K562 (cell line): ENCODE measurements around the gene PTTG2. TPM values are rescaled to one million over a fixed set of nuclear protein-coding genes. Genes with fewer than 3 reads are reported as not detected.

Experiments used
- ATAC-seq: fragments of 200-7000 bp; cut with Tn5 transposase; 3 replicates; pipeline ENCODE4 v1.9.1; 2020; ENCODE audit warnings: moderate library complexity
- BruUV-seq: library from RNA; stranded (reverse); fragments of 400-500 nt; replicated peaks from 2 replicates; lab custom pipeline; 2021; lab: Mats Ljungman, UMichigan
- CTCF ChIA-PET: fragments of 300-600 bp; formaldehyde crosslinking; extraction: SDS; loops from one replicate; lab custom pipeline; 2021; ENCODE audit warnings: low intra/inter-chr PET ratio; lab: Yijun Ruan, JAX
- POLR2A ChIA-PET: fragments of 300-600, 350-650 bp; sonication (Branson Sonifier 250); formaldehyde crosslinking; extraction: SDS; loops from one replicate; lab custom pipeline; 2021; ENCODE audit warnings: antibody characterized with exemption, inconsistent platforms; lab: Yijun Ruan, JAX
- DNase-seq, 4 experiments: peaks; one replicate each; pipeline versions ENCODE4 v3.0.0 to v3.0.0-alpha.2; 2011 to 2018; ENCODE audit warnings: low spot score in 3 of 4, mixed read lengths in 3 of 4; ENCODE audit errors: extremely low read depth in 1 of 4
- FAIRE-seq: peaks from 2 replicates; lab custom pipeline; 2011; peaks lifted over from hg19 to GRCh38; lab: Jason Lieb, UNC
- H2AFZ ChIP-seq: 2 replicates; pipeline ENCODE4 v1.6.0; 2011; ENCODE audit warnings: low read depth, low read length, control low read depth, inconsistent platforms
- H3K27ac ChIP-seq: fragments of 200-600 bp; 3 replicates; pipeline ENCODE4 v1.8.0; 2011; ENCODE audit warnings: low read depth, mild to moderate bottlenecking, control low read depth, inconsistent platforms, low read length, moderate library complexity, mixed read lengths; ENCODE audit errors: extremely low read depth
- H3K27me3 ChIP-seq, 2 experiments: fragments of 300-600 bp in 1 of 2; 2 replicates in 1 of 2; 3 replicates in 1 of 2; pipeline versions ENCODE4 v1.6.0 to v1.8.0; 2011; ENCODE audit warnings: inconsistent platforms in 2 of 2, low read length in 2 of 2, mild to moderate bottlenecking in 1 of 2, mixed read lengths in 1 of 2, moderate library complexity in 1 of 2; ENCODE audit not compliant: control insufficient read depth in 2 of 2, insufficient read depth in 2 of 2
- H3K36me3 ChIP-seq: fragments of 300-600 bp; 3 replicates; pipeline ENCODE4 v1.8.0; 2011; ENCODE audit warnings: mild to moderate bottlenecking, low read length, inconsistent platforms; ENCODE audit not compliant: control insufficient read depth, insufficient read depth
- H3K4me1 ChIP-seq, 2 experiments: fragments of 200-600 bp in 1 of 2; replicated peaks in 1 of 2; 2 replicates in 1 of 2; 3 replicates in 1 of 2; pipeline versions ENCODE4 v1.5.1 to v1.8.0; 2011; ENCODE audit warnings: inconsistent platforms in 2 of 2, low read length in 2 of 2, mild to moderate bottlenecking in 1 of 2, mixed read lengths in 1 of 2, moderate library complexity in 1 of 2; ENCODE audit not compliant: control insufficient read depth in 2 of 2, insufficient read depth in 2 of 2
- H3K4me2 ChIP-seq: 2 replicates; pipeline ENCODE4 v1.6.1; 2011; ENCODE audit warnings: low read length, control low read depth, inconsistent platforms, mixed read lengths; ENCODE audit not compliant: insufficient read depth
- H3K4me3 ChIP-seq: fragments of 200-600 bp; sonication (generic), shearing (Covaris generic); 2 replicates; pipeline ENCODE4 v1.5.1; 2016; ENCODE audit warnings: control low read depth, inconsistent platforms
- H3K79me2 ChIP-seq: fragments of 200-600 bp; 3 replicates; pipeline ENCODE4 v1.8.0; 2011; ENCODE audit warnings: low read length, inconsistent platforms; ENCODE audit not compliant: control insufficient read depth, insufficient read depth
- H3K9ac ChIP-seq, 2 experiments: 2 replicates each; pipeline versions ENCODE4 v1.6.0 to v1.6.1; 2011; ENCODE audit warnings: low read depth in 2 of 2, low read length in 2 of 2, control low read depth in 1 of 2, inconsistent platforms in 1 of 2, mild to moderate bottlenecking in 1 of 2, mixed read lengths in 1 of 2; ENCODE audit not compliant: insufficient read depth in 1 of 2
- H3K9me1 ChIP-seq: one replicate; pipeline ENCODE4 v1.6.0; 2011; ENCODE audit warnings: inconsistent platforms, mild to moderate bottlenecking, low read length, moderate library complexity; ENCODE audit not compliant: control insufficient read depth, insufficient read depth
- H3K9me3 ChIP-seq: replicated peaks from 2 replicates; pipeline ENCODE4 v1.5.1; 2011; ENCODE audit warnings: low read depth, low read length, inconsistent platforms; ENCODE audit not compliant: control insufficient read depth, insufficient read depth
- H4K20me1 ChIP-seq: replicated peaks from 2 replicates; pipeline ENCODE4 v1.6.1; 2011; ENCODE audit warnings: low read length, inconsistent platforms, mixed read lengths; ENCODE audit not compliant: control insufficient read depth, insufficient read depth
- NELFE ChIP-seq: IDR thresholded peaks from 2 replicates; pipeline ENCODE4 v1.6.1; 2011; ENCODE audit warnings: mild to moderate bottlenecking; ENCODE audit not compliant: insufficient read depth, insufficient read length
- NR2F6 ChIP-seq: fragments of 450-650 bp; formaldehyde crosslinking; IDR thresholded peaks from 2 replicates; pipeline ENCODE4 v1.4.0; 2020; ENCODE audit warnings: mild to moderate bottlenecking
- RNF219 ChIP-seq: fragments of 250-450 bp; sonication (Bioruptor Pico); IDR thresholded peaks from 2 replicates; pipeline ENCODE4 v1.5.0; 2022; ENCODE audit warnings: mild to moderate bottlenecking
- ZKSCAN8 ChIP-seq: fragments of 200-800 bp; sonication (Bioruptor generic); IDR thresholded peaks from 2 replicates; pipeline ENCODE4 v1.6.1; 2016; ENCODE audit warnings: missing genetic modification characterization, missing compliant biosample characterization
- WGBS: fragments of 100-300 bp; shearing (Covaris generic); methylation state at CpG from one replicate; pipeline ENCODE4 v1.1.6; 2016; ENCODE audit warnings: low coverage, mixed read lengths; ENCODE audit not compliant: insufficient coverage; ENCODE audit errors: missing lambda C conversion rate; 5-methylcytosine and 5-hydroxymethylcytosine counted together
- in situ Hi-C: fragments of 300-500 bp; cut with MboI; formaldehyde crosslinking; loops from 4 replicates; pipeline ENCODE4 v1.15.0; 2018; ENCODE audit warnings: inconsistent platforms, mixed read lengths
- intact Hi-C: fragments of 100-400 bp; cut with micrococcal nuclease; formaldehyde crosslinking; loops from 2 replicates; pipeline ENCODE4 v1.14.2; 2022
- polyA plus RNA-seq, 8 experiments: library from polyadenylated mRNA; depleted of rRNA in 4 of 8; stranded (reverse) in 5 of 8; unstranded in 3 of 8; fragments of >200 nt; fragmentation: Nextera tagmentation in 2 of 8; fragmentation: Illumina TruSeq in 1 of 8; extraction: Ambion mirVana in 2 of 8; extraction: Trizol in 1 of 8; gene quantifications; 2 replicates each; pipeline versions ENCODE4 v1.2.1 to v1.2.3, GENCODE V29; 2011 to 2014; ENCODE audit warnings: inconsistent platforms in 1 of 8, missing spikeins in 1 of 8
- total RNA-seq, 7 experiments: library from RNA; depleted of rRNA in 6 of 7; stranded (reverse); fragments of >200 nt in 6 of 7; fragmentation: Illumina TruSeq in 2 of 7; extraction: Trizol in 2 of 7; gene quantifications; 2 replicates each; pipeline versions ENCODE4 v1.2.1 to v1.2.3, GENCODE V29; 2011 to 2021; ENCODE audit warnings: low replicate concordance in 1 of 7

Gene PTTG2
- total and polyA plus RNA-seq, 9 of the 15 experiments (the other 6 are each of a cell fraction or from before 2014, with no cell fraction given) = not detected

- TF ChIP-seq NELFE = no peak
- no peak for TF ChIP-seq RNF219
These were observed 3.3 kb upstream of the PTTG2 start (continued) for GRCh38 chr4:37956941-37957340.

GRCh38 chr4:37958932-37959331, 1.3 kb upstream of the PTTG2 start:
- TF ChIP-seq NR2F6 (CRISPR knock-in tag) (no peak), ZKSCAN8 (no peak)
- H3K4me1 ChIP-seq = no peaks in the 10 kb centered on the region
- H3K27ac ChIP-seq = no peak overlapping the region
- no peaks in the 10 kb centered on the region for H4K20me1 ChIP-seq
- no peak for FAIRE-seq
- intact Hi-C loops (no loop called here), in situ Hi-C loops (no loop called here)
- WGBS = 0% methylated on average over 6 of the region's 6 CpGs
- peaks cover 12 to 13% of the 10 kb centered on the region in 2 experiments for H3K27me3 ChIP-seq
- no peaks in the 10 kb centered on the region for H3K79me2 ChIP-seq
- no peaks in the 10 kb centered on the region for H3K9me1 ChIP-seq
- H3K9me3 ChIP-seq = no peaks in the 10 kb centered on the region
- ChIA-PET POLR2A (no interaction called here), CTCF (no interaction called here)
- no peaks in the 10 kb centered on the region for H3K36me3 ChIP-seq
- H3K9ac ChIP-seq = no peak overlapping the region
- no peak overlapping the region for H3K4me2 ChIP-seq
- no TSS peak for BruUV-seq
- H2AFZ ChIP-seq = no peak overlapping the region
- H3K4me3 ChIP-seq = no peak overlapping the region
- no peak for DNase-seq
- no peak for ATAC-seq
